ENCODE measurements around the gene EGF.

The EGF gene

DNA sequence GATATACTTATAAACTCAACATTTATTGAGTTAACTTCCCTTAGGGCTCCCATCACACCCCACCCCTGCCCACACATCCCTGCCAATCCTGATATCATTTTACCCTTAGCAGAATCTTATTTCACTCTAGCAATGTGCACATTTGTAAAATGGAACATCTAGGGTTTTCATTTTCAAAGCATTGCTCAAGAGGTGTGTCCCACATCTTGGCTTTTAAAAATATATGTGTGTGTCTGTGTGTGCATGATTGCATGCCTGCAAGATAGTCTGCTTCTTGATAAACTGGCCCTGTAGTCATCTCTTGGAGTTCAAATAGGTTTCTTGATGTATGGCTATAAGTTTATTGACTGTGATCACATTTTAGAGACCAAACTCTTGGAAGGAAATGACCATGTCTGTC lies 26.4 kb upstream of the EGF start:
- H3K4me3 ChIP-seq (ENCODE audit: low read depth, low read length), result no peak overlapping the region
- no peak for TF ChIP-seq CTCF (IDR thresholded peaks at IDR 0.05; ENCODE audit: insufficient read depth, low read depth, low read length, missing control alignments)
- DNase-seq (ENCODE audit: low read depth), result no peak

DNA sequence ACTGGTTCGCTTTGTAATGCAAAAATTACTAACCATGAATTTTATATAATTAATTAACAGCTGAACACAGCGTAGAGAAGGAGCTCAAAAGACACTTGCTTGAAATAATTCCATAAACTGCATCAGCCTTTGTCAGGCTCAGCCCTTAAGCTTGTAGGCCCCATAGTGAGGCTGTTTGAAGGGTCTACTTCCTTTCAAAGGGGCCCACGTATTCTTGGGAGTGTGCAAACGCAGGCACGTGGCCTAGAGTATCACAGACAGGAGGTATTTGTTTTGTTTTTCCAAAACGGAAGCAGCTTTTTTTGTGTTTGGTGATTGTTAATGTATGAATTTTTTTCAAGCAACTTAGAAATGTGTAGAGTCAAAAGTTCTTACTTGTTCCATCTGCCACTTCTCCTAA lies 25.6 kb upstream of the EGF start:
- no peak for DNase-seq (ENCODE audit: low read depth)
- TF ChIP-seq CTCF (IDR thresholded peaks at IDR 0.05; ENCODE audit: insufficient read depth, low read depth, low read length, missing control alignments), result no peak
- H3K4me3 ChIP-seq (ENCODE audit: low read depth, low read length), result no peak overlapping the region

GRCh38 chr4:109890076-109890475 lies 22.6 kb upstream of the EGF start:
- DNase-seq (ENCODE audit: low read depth), result no peak
- no peak overlapping the region for H3K4me3 ChIP-seq (ENCODE audit: low read depth, low read length)
- TF ChIP-seq CTCF (IDR thresholded peaks at IDR 0.05; ENCODE audit: insufficient read depth, low read depth, low read length, missing control alignments), result no peak

GRCh38 chr4:109902559-109903251 lies 10.0 kb upstream of the EGF start:
- H3K4me3 ChIP-seq (ENCODE audit: low read depth, low read length), result no peak overlapping the region
- TF ChIP-seq CTCF (IDR thresholded peaks at IDR 0.05; ENCODE audit: insufficient read depth, low read depth, low read length, missing control alignments), result no peak
- DNase-seq (ENCODE audit: low read depth), result no peak

- no peak for DNase-seq (ENCODE audit: low read depth)
- H3K4me3 ChIP-seq (ENCODE audit: low read depth, low read length), result no peak overlapping the region
- no peak for TF ChIP-seq CTCF (IDR thresholded peaks at IDR 0.05; ENCODE audit: insufficient read depth, low read depth, low read length, missing control alignments)
These were observed 4.0 kb upstream of the EGF start for GRCh38 chr4:109908731-109909130.

DNA sequence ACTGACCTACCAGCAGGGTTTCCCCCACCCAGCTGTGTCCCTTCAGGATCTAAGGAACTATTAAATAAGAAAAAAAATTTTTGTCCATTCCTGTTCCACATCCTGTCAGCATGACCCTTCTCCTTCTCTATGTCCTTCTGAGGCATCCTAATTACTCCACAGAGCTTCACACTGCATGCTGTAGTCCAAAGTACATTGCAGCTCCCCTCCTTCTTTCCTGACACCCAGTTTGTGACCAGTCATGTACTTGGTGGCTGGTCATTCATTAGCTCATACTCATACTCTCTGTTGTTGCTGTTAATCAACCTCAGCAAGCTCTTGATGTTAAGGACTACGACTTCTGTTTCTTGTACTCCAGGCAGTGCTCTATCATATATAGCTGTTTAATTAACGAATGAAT lies 2.4 kb upstream of the EGF start:
- no peak for DNase-seq (ENCODE audit: low read depth)
- no peak for TF ChIP-seq CTCF (IDR thresholded peaks at IDR 0.05; ENCODE audit: insufficient read depth, low read depth, low read length, missing control alignments)
- H3K4me3 ChIP-seq (ENCODE audit: low read depth, low read length), result no peak overlapping the region

DNA sequence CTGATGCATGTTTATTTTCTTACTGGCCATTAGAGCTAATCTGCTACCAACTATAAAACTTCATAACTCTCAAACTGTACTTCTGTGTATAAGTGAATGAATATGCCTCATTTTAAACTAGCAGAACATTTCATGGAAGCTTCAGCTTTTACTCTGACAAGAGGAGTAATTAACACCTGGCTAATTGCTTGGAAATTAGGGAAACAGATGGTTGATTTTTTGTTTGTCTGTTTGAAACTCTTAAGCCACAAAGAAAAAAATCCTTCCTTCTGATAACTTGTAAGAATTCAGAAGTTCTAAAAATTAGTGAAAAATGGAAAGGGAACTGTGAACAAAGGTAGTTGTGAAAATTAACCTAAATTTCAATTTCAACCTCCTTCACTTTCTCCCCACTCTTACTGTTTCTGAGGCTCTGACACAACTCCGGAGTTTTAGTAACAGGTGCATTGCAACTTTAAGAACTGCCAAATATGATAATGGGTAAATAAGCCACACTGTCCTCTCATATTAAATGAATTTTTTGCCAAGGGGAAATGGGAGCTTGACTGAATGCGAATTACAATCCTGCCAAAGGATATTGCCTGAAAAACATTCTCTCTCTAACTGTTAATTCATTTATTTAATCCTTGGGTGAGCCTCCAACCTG lies 1.0 kb downstream of the EGF start:
- no peak overlapping the region for H3K4me3 ChIP-seq (ENCODE audit: low read depth, low read length)
- no peak for DNase-seq (ENCODE audit: low read depth)
- TF ChIP-seq CTCF (IDR thresholded peaks at IDR 0.05; ENCODE audit: insufficient read depth, low read depth, low read length, missing control alignments), result no peak

Data from GM12865 (cell line).